ENCODE data around the gene FLRT1. TPM values are rescaled to one million over a fixed set of nuclear protein-coding genes. Genes with fewer than 3 reads are reported as not detected.

Gene FLRT1, protein sequence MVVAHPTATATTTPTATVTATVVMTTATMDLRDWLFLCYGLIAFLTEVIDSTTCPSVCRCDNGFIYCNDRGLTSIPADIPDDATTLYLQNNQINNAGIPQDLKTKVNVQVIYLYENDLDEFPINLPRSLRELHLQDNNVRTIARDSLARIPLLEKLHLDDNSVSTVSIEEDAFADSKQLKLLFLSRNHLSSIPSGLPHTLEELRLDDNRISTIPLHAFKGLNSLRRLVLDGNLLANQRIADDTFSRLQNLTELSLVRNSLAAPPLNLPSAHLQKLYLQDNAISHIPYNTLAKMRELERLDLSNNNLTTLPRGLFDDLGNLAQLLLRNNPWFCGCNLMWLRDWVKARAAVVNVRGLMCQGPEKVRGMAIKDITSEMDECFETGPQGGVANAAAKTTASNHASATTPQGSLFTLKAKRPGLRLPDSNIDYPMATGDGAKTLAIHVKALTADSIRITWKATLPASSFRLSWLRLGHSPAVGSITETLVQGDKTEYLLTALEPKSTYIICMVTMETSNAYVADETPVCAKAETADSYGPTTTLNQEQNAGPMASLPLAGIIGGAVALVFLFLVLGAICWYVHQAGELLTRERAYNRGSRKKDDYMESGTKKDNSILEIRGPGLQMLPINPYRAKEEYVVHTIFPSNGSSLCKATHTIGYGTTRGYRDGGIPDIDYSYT
- not detected for total RNA-seq

DNA sequence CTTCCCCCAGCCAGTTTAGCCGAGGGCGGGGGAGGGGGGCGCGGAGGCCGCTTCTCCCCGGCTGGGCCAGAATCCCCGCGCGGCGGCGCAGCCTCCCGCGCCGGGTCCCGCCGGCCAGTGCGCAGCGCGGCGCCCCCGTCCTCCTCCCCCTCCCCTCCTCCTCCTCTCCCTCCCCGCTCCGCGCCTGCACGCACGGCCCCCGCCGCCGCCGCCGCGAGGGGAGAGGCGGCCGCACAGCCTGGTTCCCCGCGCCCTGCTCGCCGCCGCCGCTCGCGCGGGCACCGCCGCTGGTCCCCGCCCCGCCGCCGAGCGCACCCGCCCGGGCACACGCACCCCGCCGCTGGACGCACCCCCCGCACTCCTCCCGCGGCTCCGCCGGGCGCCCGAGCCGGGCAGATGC lies at the start of gene FLRT1:
TSS of gene FLRT1 (plus strand) at position 356 of the 400 bp plus-strand sequence. CDS start 80,337 bp downstream, outside the sequence.
- H3K4me1 ChIP-seq (ENCODE audit: insufficient read depth, low read length): no peaks in the 10 kb centered on the region
- peaks cover 23% of the 10 kb centered on the region for H3K27me3 ChIP-seq (ENCODE audit: insufficient read depth, low read length)
- H3K9me3 ChIP-seq (ENCODE audit: low read depth, low read length): no peaks in the 10 kb centered on the region
- no peak within 1 kb of the TSS for H3K4me3 ChIP-seq (ENCODE audit: low read length)

DNA sequence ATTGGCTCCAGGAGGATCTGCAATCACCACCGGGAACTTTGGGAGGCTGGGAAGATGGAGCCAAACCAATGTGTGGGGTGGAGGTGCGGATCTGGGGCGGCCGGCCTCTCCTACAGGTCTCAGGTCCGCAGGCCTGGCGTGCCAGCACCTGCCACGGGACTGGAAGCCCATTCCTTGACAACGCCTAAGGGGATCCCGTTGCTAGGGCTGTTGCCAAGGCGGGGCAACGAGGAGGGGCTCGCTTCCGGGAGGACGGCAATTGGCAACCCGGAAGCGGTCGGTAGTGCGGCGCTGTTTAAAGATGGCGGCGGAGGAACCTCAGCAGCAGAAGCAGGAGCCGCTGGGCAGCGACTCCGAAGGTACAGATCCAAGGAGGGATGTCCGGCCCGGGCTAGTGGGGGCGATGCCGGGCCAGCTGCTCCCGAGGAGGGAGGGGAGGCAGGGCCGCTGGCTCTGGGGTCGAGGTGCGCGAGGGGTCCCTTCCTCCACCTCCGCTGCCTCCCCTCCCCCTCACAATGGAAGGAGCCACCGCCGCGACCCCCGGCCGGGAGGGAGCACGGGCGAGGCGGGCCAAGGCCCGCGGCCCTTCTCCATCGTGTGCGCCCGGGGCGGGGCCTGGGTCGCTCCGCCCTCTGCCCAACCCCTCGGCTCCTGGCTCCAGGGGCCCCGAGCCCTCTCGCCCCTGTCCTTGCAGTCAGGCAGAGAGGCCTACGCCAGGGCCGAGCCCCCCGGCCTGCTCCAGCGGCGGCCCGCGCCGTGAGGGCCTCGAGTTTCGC lies 49.4 kb upstream of the FLRT1 start, which contains the start of gene OTUB1:
TSS of gene OTUB1 (plus strand) at position 283 of the 776 bp plus-strand sequence. CDS start at position 302, 19 bp downstream.
- H3K27me3 ChIP-seq (ENCODE audit: insufficient read depth, low read length): no peaks in the 10 kb centered on the region
- H3K4me3 ChIP-seq (ENCODE audit: low read length): peak within 1 kb of the TSS; percentile 95
- H3K4me1 ChIP-seq (ENCODE audit: insufficient read depth, low read length): peaks cover 36% of the 10 kb centered on the region
- H3K9me3 ChIP-seq (ENCODE audit: low read depth, low read length): no peaks in the 10 kb centered on the region

DNA sequence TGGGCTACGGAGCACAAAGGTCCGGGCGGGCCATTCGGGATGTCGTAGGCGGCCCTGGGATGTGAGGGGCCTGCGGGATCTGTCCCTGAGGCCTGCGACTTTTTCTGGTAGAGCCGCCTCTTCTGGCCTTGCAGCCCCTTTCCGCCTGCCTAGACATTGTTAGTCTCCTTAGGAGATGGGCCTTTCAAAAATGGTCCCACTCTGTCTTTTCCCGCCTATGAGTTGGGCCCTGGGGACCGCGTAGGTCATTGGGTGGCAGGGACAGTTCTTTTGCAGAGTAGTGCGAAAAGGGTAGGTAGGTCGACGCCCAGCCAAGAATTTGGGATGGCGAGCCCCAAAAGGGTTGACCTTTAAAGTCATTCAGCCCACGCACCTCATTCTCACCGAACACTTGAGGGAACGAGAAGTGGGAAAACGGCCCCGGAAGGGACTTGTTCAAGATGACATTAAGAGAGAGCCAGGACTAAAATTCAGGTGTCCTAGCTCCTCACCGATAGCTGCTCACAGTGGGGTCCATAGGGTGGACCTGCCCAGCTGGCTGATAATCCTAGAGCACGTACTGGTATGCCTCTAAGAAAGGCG lies 48.7 kb upstream of the FLRT1 start:
- H3K4me1 ChIP-seq (ENCODE audit: insufficient read depth, low read length): peaks cover 35% of the 10 kb centered on the region
- H3K9me3 ChIP-seq (ENCODE audit: low read depth, low read length): no peaks in the 10 kb centered on the region
- H3K27me3 ChIP-seq (ENCODE audit: insufficient read depth, low read length): no peaks in the 10 kb centered on the region
- H3K4me3 ChIP-seq (ENCODE audit: low read length): peak overlapping the region; percentile 95

DNA sequence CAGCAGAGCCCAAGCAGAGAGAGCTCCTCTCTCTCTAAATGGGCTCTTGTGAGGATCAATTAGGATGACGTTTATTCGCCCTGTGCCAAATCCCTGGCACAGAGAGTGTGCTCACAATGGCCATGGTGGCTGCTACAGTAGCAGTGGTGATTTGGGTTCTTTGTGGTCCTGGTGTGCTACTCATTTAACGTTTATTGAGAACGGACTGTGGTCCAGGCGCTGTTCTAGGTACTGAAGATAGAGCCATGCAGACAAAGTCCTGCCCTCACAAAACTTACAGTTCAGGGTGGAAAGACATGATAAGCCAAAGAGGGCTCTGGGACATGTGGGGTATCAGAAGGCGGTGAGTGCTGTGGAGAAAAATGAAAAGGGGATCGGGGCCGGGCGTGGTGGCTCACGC lies 44.2 kb upstream of the FLRT1 start:
- Histone ChIP-seq H3K9me3 (ENCODE audit: low read depth, low read length) (no peaks in the 10 kb centered on the region), H3K27me3 (ENCODE audit: insufficient read depth, low read length) (no peaks in the 10 kb centered on the region)

DNA sequence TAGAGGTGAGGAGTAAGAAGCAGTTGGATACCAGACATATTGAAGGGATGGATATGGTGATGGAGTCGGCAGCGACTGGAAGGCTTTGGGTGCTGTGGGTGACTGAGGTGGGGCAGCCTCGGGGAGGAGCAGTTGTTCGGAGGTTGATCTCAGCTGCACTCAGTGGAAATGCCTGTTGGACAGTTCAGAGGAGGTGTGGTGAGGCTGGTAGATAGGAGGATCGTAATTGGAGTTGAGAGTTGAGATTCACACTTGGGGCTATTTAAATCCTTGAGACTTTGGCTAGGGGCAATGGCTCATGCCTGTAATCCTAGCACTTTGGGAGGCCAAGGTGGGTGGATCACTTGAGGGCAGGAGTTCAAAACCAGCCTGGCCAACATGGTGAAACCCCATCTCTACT lies 42.6 kb upstream of the FLRT1 start:
- no peaks in the 10 kb centered on the region for H3K9me3 ChIP-seq (ENCODE audit: low read depth, low read length)
- H3K4me1 ChIP-seq (ENCODE audit: insufficient read depth, low read length): peaks cover 7% of the 10 kb centered on the region
- no peak overlapping the region for H3K4me3 ChIP-seq (ENCODE audit: low read length)
- no peaks in the 10 kb centered on the region for H3K27me3 ChIP-seq (ENCODE audit: insufficient read depth, low read length)

More for the DNA sequence above, 44.2 kb upstream of the FLRT1 start:
- Histone ChIP-seq H3K4me3 (ENCODE audit: low read length) (no peak overlapping the region), H3K4me1 (ENCODE audit: insufficient read depth, low read length) (peaks cover 22% of the 10 kb centered on the region)

DNA sequence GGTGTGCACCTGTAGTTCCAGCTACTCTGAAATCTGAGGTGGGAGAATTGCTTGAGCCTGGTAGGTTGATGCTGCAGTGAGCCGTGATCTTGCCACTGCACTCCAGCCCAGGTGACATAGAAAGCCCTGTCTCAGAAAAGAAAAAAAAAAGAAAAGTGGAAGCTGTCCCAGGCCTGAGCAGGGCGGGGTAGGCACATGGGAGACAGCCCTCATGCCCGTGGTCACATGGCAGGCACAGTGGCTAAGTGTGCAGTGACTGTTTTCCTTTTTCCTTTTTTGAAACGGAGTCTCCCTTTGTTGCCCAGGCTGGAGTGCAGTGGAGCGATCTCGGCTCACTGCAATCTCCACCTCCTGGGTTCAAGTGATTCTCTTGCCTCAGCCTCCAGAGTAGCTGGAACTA lies 41.7 kb upstream of the FLRT1 start:
- no peaks in the 10 kb centered on the region for H3K27me3 ChIP-seq (ENCODE audit: insufficient read depth, low read length)

DNA sequence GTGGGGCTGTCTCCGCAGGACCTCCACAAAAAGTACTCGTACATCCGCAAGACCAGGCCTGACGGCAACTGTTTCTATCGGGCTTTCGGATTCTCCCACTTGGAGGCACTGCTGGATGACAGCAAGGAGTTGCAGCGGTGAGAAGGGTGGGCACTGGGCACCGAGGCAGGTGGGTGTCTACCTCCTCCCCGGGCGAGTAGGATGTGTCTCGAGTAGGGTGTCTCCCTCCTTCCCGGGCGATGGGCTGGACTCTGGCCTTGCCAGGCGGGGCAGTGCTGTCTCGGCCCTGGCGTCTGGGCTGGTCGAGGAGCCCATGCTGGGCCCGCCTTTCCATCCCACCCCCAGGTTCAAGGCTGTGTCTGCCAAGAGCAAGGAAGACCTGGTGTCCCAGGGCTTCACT lies 39.2 kb upstream of the FLRT1 start:
- H3K9me3 ChIP-seq (ENCODE audit: low read depth, low read length): no peaks in the 10 kb centered on the region
- H3K27me3 ChIP-seq (ENCODE audit: insufficient read depth, low read length): peaks cover 7% of the 10 kb centered on the region
- H3K4me3 ChIP-seq (ENCODE audit: low read length): no peak overlapping the region
- peaks cover 29% of the 10 kb centered on the region for H3K4me1 ChIP-seq (ENCODE audit: insufficient read depth, low read length)

More for the DNA sequence above, 41.7 kb upstream of the FLRT1 start:
- H3K4me3 ChIP-seq (ENCODE audit: low read length): no peak overlapping the region
- H3K9me3 ChIP-seq (ENCODE audit: low read depth, low read length): no peaks in the 10 kb centered on the region
- peaks cover 12% of the 10 kb centered on the region for H3K4me1 ChIP-seq (ENCODE audit: insufficient read depth, low read length)

DNA sequence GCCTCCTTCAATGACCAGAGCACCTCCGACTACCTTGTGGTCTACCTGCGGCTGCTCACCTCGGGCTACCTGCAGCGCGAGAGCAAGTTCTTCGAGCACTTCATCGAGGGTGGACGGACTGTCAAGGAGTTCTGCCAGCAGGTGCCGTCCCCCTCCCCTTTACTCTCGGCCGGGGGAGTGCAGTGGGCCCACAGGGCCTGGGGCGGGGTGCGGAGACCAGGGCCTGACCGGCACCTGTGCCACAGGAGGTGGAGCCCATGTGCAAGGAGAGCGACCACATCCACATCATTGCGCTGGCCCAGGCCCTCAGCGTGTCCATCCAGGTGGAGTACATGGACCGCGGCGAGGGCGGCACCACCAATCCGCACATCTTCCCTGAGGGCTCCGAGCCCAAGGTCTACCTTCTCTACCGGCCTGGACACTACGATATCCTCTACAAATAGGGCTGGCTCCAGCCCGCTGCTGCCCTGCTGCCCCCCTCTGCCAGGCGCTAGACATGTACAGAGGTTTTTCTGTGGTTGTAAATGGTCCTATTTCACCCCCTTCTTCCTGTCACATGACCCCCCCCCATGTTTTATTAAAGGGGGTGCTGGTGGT lies 38.5 kb upstream of the FLRT1 start:
- H3K27me3 ChIP-seq (ENCODE audit: insufficient read depth, low read length): peaks cover 10% of the 10 kb centered on the region
- no peaks in the 10 kb centered on the region for H3K9me3 ChIP-seq (ENCODE audit: low read depth, low read length)
- peaks cover 29% of the 10 kb centered on the region for H3K4me1 ChIP-seq (ENCODE audit: insufficient read depth, low read length)
- no peak overlapping the region for H3K4me3 ChIP-seq (ENCODE audit: low read length)

DNA sequence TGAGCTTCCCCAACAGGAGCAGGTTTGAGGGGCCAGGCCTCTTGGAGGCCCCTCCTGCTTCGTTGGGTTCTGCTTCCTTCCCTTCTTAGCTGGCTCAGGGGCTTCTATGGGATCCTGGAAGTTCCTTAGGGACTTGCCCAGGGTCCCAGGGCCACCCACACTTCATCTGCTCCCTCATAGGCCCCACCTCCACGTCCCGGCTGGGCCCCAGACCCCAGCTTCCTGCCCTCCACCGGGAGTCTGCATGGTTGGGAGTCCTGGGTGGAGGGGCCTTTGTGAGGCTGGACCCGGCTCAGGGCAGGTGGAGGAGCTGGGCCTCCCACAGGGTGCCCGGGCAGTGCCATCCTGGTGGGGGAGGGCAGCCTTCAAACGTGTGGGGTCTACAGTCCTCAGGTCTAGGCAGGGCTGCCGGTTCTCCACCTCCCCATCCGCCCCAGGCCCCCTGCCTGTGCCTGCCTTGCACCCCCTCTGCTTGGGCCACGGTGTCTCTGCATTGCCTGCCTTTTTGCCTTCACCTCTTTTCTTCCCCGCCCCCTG lies 37.9 kb upstream of the FLRT1 start:
- Histone ChIP-seq H3K4me3 (ENCODE audit: low read length) (no peak overlapping the region), H3K27me3 (ENCODE audit: insufficient read depth, low read length) (peaks cover 10% of the 10 kb centered on the region), H3K4me1 (ENCODE audit: insufficient read depth, low read length) (peaks cover 29% of the 10 kb centered on the region)

DNA sequence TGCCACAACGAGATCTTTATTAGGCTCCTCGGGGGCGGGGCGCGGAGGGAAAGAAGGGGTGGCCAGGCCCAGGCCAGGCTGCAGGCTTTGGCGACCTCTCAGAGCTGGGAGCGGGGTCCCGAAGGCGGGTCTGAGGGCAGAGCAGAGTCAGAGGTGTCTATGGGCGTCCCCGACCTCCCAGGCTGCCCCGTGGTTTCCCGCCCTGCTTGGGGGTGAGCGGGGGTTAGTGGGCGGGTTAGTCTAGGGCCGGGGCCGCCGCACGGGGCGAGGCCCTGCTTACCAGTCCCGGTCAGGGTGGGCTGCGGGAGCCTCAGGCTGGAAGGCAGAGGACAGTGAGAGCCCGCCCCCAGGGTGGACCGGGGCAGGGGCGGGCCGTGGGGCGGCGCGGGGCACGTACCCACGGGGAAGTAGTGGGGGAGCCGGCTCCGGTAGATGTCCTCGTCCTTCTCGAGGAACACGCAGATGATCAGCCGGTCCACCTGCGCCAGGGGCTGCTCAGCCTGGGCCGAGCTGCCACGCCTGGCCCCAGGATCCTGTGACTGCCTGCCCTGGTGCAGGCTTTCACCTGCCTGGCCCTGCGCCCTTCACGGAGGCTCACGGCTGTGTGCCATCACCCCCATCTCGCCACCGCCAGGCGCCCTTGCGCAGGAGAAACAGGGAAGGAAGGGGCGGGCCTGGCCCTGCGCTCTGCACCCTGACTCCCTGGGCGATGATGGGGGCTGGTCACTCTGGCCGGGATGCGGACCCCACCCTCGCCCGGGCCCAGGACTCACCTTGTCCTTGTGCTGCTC lies 37.0 kb upstream of the FLRT1 start:
- Histone ChIP-seq H3K27me3 (ENCODE audit: insufficient read depth, low read length) (peaks cover 10% of the 10 kb centered on the region), H3K4me1 (ENCODE audit: insufficient read depth, low read length) (peaks cover 27% of the 10 kb centered on the region), H3K4me3 (ENCODE audit: low read length) (no peak overlapping the region), H3K9me3 (ENCODE audit: low read depth, low read length) (no peaks in the 10 kb centered on the region)

More for the DNA sequence above, 37.9 kb upstream of the FLRT1 start:
- no peaks in the 10 kb centered on the region for H3K9me3 ChIP-seq (ENCODE audit: low read depth, low read length)

DNA sequence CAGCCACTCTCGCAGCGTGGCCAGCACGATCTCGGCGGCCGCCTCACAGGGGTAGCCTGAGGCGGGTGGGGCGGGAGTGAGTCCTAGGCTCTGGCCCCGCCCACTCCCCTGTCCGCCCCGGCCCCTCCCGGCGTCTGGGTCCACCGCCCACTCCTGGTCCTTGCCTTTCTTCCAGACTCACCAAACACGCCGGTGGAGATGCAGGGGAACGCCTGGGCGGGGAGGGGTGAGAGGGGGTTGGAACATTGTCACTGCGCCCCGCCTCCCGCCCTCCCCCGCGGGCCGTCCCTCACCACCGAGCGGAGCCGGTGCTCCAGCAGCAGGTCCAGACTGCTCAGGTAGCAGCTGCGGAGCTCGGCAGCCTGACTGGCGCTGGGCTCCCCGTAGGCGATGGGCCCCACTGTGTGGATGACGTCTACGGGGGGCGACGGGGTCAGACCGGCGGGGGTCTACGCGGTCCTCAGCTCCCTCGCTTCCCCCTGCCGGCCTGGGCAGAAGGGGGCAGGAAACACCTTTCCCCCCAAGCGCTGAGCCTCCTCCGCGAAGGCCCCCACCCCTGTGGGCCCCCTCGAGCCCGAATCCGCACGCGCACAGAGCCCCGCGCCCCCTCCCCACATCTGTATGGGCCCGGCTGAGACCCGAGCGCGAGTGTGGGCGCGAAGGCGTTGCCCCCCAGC lies 36.2 kb upstream of the FLRT1 start:
- H3K4me3 ChIP-seq (ENCODE audit: low read length): no peak overlapping the region
- H3K4me1 ChIP-seq (ENCODE audit: insufficient read depth, low read length): peaks cover 24% of the 10 kb centered on the region
- peaks cover 10% of the 10 kb centered on the region for H3K27me3 ChIP-seq (ENCODE audit: insufficient read depth, low read length)
- no peaks in the 10 kb centered on the region for H3K9me3 ChIP-seq (ENCODE audit: low read depth, low read length)

DNA sequence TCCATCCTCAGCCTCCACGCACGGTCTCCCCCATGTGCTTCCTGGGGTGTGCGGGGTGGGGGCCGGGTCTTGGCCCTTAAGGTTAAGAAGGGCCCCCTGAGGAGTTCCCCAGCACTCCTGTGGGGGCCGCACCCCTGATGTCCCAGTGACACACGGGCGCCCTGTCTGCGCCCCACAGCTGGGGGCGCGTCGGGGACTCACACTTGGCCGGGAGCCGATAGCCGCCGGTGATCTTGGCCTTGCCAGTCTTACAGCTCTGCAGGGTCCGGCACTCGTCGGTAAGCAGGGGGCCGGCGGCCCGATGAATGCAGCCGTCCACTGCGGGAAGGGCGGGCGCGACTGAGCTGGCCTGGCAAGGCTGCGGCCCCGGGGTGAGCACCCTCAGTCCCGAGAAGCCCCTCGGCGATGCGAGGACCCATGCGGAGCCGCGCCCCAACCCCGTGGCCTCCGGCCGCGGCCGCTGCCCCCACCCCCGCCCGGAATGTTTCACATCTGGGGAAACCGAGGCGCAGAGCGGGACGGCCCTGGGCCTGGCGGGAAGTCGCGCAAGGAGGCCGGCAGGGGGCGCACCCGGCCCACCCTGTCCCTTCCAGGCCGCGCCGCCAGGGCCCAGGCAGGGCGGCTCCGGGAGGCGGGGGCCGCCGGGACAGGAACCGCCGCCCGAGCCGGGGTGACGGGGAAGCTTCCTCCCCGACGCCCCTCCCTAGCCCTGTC lies 35.5 kb upstream of the FLRT1 start:
- Histone ChIP-seq H3K27me3 (ENCODE audit: insufficient read depth, low read length) (peaks cover 10% of the 10 kb centered on the region), H3K4me3 (ENCODE audit: low read length) (no peak overlapping the region), H3K4me1 (ENCODE audit: insufficient read depth, low read length) (peaks cover 24% of the 10 kb centered on the region), H3K9me3 (ENCODE audit: low read depth, low read length) (no peaks in the 10 kb centered on the region)

Measured in mononuclear cell (primary cell).